ENCODE data around the gene TMEM145.
A peak's percentile ranks its signal among the peaks of the same experiment; 100 is the strongest.
"Not testable (repeated sequence)": the region's sequence is repeated elsewhere in the genome, so short reads cannot be mapped to it uniquely, and the experiment has no call there.

The TMEM145 gene

DNA sequence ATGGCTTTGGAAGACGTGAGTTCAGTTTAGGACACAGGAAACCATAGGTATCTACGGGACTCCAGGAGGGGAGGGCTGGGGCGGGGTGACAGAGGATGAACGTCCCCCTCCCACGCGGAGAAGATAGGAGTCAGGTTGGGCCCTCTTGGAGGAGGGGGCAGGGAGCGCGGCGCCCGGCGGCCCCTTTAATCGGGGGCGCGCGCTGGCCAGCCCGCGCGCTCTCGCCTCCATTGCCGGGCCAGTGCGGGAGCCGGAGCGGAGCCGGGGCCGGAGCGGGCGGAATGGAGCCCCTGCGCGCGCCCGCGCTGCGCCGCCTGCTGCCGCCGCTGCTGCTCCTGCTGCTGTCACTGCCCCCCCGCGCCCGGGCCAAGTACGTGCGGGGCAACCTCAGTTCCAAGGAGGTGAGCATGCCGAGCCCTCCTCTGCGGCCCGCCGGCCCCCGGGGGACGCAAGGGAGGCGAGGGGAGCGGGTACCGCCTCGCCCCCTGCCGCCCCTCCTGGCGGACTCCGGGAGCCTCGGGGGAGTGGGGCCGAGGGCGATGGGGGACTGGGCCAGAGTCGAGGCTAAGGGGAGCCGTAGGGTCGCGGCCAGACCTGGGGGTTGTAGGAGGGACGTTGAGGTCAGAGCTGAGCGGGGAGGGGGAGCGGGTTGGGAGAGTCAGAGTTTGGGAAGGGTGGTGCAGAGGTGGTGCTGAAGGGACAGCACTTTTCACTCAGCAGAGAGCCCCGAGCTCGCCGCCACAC is at the start of gene TMEM145:
Gene TMEM145, plus strand, starts transcription at position 214 of the 744 bp plus-strand sequence. Its CDS starts 68 bp downstream, at position 282.
- peak; percentile 78 for DNase-seq (ENCODE audit: low spot score)
- in situ Hi-C loops (cut with MboI; ENCODE audit: low sequenced_read_pairs, unreplicated experiment) = no loop called here
- TF ChIP-seq, protein P1, sequence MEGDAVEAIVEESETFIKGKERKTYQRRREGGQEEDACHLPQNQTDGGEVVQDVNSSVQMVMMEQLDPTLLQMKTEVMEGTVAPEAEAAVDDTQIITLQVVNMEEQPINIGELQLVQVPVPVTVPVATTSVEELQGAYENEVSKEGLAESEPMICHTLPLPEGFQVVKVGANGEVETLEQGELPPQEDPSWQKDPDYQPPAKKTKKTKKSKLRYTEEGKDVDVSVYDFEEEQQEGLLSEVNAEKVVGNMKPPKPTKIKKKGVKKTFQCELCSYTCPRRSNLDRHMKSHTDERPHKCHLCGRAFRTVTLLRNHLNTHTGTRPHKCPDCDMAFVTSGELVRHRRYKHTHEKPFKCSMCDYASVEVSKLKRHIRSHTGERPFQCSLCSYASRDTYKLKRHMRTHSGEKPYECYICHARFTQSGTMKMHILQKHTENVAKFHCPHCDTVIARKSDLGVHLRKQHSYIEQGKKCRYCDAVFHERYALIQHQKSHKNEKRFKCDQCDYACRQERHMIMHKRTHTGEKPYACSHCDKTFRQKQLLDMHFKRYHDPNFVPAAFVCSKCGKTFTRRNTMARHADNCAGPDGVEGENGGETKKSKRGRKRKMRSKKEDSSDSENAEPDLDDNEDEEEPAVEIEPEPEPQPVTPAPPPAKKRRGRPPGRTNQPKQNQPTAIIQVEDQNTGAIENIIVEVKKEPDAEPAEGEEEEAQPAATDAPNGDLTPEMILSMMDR (IDR thresholded peaks at IDR 0.05; ENCODE audit: borderline replicate concordance, control extremely low read depth, extremely low read depth, insufficient read depth, missing control alignments) = peak; percentile 12

DNA sequence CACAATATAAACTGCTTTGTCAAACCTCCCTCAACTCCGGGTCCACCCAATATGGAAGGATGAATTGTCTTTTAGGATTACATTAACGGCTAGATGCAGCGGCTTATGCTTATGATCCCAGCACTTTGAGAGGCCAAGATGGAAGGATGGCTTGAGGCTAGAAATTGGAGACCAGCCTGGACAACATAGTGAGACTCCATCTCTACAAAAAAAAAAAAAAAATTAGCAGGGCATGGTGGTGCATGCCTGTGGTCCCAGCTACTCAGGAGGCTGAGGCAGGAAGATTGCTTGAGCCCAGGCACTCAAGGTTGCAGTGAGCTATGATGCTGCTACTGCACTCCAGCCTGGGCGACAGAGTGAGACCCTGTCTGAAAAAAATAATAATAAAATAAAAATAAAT is 47.0 kb upstream of the TMEM145 start:
- DNase-seq (ENCODE audit: low spot score); in situ Hi-C loops (cut with MboI; ENCODE audit: low sequenced_read_pairs, unreplicated experiment): not testable (repeated sequence)

GRCh38 chr19:42266928-42267603 is 46.0 kb upstream of the TMEM145 start:
- in situ Hi-C loops (cut with MboI; ENCODE audit: low sequenced_read_pairs, unreplicated experiment); DNase-seq (ENCODE audit: low spot score): not testable (repeated sequence)

DNA sequence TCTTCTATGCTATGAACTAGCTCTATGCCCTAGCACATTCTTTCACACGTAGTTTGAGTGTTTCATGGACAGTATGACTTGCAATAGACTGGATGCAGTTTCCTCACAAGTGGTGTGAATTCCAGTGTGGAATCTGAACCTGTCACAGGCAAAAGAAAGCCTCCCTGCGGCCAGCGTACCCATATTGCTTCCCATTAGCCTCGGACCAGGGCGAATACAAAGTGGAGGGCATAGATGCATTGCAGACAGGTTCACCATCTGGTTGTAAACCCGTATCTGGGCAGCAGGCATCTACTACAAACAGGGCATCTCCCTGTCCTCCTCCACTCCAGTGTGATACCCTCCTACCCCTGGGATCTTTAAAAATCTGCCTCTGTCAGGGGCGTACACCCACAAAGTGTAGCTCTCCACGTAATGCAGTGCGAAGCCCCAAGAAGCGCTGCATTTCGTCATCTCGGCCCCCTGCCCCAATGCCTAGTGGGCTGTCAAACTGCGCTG is 45.4 kb upstream of the TMEM145 start:
- DNase-seq (ENCODE audit: low spot score) = no peak
- TF ChIP-seq, protein P1 (IDR thresholded peaks at IDR 0.05; ENCODE audit: borderline replicate concordance, control extremely low read depth, extremely low read depth, insufficient read depth, missing control alignments) = no peak
- in situ Hi-C loops (cut with MboI; ENCODE audit: low sequenced_read_pairs, unreplicated experiment) = no loop called here

DNA sequence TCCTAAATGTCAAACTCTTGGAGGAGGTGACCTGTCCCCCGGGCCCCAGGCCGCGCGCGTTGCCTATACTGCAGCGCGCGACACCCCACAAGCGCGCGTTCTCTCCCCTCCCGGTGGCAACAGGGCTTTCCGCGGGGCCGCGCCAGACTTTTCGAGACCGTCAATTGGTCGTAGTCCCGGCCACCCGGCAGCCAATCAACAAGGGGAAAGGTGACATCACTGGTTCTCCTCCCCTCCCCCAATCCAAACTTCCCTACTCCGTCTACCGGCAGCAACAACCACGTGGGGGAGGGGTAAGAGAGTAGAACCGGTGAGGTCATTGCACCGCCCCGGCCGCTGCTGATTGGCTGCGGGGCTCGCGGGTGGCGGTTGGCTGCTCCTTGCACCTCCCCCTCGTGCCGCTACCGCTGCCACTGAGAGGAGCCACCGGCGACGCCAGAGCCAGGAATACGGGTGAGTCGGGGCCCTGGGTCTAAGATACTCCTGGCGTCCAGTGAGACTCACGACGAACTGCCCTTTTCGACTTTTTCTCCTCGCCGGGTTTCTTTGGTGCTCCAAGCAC is 44.9 kb upstream of the TMEM145 start:
- in situ Hi-C loops (cut with MboI; ENCODE audit: low sequenced_read_pairs, unreplicated experiment) = no loop called here
- peak; percentile 94 for DNase-seq (ENCODE audit: low spot score)
- TF ChIP-seq, protein P1 (IDR thresholded peaks at IDR 0.05; ENCODE audit: borderline replicate concordance, control extremely low read depth, extremely low read depth, insufficient read depth, missing control alignments) = no peak

DNA sequence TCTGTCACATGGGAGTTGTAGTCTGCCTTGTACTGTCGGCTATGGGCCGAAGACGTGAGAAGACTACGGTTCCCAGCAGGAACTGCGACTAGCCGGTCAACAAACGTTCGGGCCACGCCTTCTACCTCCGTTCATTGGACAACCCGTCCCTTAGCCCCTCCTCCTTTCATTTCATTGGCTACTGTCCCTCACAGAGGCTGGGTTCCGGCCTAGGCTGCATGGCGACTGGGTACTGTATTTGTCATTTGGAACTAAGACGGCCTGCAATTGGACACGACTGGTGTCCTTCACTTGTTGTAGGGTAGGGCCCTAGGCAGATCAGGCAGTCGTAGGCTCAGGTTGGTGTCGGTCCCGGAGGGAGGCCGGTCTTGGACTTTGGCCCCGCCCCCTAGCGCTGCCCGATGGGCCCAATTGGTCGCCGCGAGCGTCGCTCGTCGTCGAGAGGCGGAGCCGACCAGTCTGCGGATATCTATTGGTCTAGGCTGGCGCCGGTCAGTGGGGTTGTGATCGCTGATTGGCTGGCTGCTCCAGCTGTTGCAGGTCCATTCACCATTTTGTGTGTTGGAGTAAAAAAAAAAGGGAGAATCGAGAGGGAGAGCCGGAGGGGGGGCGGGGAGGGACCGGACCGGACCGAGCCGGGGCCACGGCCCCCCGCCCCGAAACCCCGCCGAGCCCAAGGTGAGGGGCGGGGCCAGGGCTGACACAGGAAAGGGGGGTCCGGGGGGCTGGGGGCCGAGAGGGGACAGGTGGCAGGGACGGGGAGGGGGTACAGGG is 44.2 kb upstream of the TMEM145 start, which contains the start of gene CIC:
Gene CIC, plus strand, starts transcription at position 549 of the 774 bp plus-strand sequence. CDS start 2,532 bp downstream, outside the sequence.
- peak; percentile 95 for DNase-seq (ENCODE audit: low spot score)
- TF ChIP-seq, protein P1 (IDR thresholded peaks at IDR 0.05; ENCODE audit: borderline replicate concordance, control extremely low read depth, extremely low read depth, insufficient read depth, missing control alignments) = no peak
- in situ Hi-C loops (cut with MboI; ENCODE audit: low sequenced_read_pairs, unreplicated experiment) = no loop called here
